Right kidney (tissue), 1 donor: ENCODE results near the gene ZNF70.
A peak's percentile ranks its signal among the peaks of the same experiment; 100 is the strongest.

ENCODE experiments used
- DNase-seq: peaks from one replicate; pipeline ENCODE4 v3.0.0-alpha.2; 2016

ZNF70 gene

GRCh38 chr22:23780146-23780748 lies 29.3 kb upstream of the ZNF70 start:
- DNase-seq = no peak

DNA sequence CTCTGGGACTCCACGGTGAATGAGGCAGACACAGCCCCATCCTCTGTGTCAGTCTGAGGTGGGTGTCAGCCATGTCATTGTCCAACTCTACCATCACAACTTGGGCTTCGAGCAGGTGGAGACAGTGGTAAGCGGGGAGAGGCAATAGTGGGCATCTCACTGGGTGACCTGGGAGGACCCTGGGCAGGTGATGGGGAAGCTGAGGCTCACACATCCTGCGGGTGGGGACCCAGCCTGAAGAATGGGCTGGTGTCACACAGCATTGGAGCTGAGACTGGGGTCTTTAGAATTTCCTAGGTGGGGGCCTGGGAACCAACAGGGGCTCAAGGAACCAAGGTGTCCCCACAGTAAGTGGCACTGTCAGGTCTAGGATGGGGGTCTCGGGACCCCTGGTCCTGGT lies 28.8 kb upstream of the ZNF70 start:
- DNase-seq = no peak

DNA sequence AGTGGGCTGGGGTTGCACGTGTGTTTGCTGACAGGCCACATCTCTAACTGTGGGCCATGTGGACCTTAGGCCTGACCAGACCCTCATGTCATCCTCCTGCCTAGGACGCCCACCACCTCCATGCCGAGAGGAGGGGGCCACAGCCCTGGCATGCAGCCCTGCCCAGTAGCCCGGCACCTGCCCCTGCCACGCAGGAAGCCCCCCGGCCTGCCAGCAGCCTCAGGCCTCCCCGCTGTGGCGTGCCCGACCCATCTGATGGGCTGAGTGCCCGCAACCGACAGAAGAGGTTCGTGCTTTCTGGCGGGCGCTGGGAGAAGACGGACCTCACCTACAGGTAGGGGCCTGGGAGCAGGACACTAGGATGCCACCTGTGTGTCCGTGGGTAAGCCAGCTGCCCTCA lies 28.2 kb upstream of the ZNF70 start:
- DNase-seq = no peak

- no peak for DNase-seq
These were observed 27.6 kb upstream of the ZNF70 start for GRCh38 chr22:23778577-23778900.

- no peak for DNase-seq
These were observed 27.1 kb upstream of the ZNF70 start for GRCh38 chr22:23777776-23778576.

DNA sequence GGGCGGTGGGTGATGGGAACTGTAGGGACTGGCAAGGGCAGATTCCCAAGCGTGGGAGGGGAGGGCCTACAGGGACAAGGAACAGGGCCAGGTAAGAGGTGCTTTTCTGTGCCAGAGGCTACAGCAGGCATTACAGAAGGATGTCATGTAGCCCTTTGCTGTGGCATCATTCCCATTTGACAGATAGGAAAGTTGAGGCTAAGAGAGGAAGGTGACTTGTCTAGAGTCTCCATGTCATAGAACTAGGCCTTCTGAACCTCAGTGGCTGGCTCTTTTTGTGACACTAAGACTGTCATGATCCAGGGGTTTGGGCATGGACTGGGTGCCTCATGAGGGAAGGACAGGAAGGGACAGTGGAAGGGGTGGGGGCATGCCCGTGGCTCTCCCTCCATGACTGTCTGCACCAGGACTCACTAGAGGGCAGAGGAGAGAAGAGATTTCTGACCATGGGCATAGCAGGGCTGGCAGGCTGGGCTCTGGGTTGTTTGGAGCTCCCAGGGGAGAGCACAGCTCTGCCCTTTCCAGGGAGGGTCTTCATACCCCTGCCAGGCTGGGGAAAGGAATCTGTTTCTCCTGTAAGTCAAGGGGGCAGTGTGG lies 25.0 kb upstream of the ZNF70 start:
- DNase-seq = no peak

- DNase-seq = no peak
These were observed 24.1 kb upstream of the ZNF70 start for GRCh38 chr22:23774922-23775436.

- DNase-seq = no peak
These were observed 23.4 kb upstream of the ZNF70 start for GRCh38 chr22:23774114-23774921.

- no peak for DNase-seq
These were observed 22.7 kb upstream of the ZNF70 start for GRCh38 chr22:23773483-23774113.

DNA sequence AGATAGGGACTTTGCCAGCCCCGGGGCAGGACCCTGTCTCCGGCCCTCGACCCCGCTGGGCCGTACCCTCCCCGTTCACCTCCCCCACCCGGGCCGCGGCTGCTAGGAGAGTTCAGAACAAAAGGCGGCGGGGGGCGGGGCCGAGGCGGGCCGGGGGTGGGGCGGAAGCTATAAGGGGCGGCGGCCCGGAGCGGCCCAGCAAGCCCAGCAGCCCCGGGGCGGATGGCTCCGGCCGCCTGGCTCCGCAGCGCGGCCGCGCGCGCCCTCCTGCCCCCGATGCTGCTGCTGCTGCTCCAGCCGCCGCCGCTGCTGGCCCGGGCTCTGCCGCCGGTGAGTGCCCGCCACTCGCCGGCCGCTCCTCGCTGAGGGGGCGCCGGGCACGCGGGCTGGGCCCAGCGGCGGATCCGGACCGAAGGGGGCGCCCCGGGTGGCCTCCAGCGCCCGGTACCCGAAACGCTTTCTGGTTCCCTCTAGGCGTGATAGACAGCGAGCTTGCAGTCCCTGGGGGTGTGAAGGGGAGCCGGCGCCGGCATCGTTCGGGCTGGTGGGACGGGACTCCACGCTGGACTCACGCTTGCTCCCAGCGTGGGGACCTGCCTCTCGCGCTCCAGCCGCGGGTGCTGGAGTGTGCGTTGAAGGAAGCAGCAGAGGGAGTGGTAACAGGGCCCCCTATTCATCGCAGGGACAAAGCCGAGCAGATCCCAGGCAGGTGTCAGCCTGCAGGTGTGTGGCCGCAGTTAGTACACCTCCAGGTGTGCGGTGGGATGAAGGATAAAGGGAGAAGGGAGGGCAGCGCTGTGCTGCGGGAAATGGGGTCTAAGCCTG lies 21.9 kb upstream of the ZNF70 start, which contains the start of gene MMP11:
Gene MMP11 (plus strand): TSS at position 201 of the 825 bp plus-strand sequence. CDS start 22 bp downstream, at position 223.
- peak; percentile 72 for DNase-seq

DNA sequence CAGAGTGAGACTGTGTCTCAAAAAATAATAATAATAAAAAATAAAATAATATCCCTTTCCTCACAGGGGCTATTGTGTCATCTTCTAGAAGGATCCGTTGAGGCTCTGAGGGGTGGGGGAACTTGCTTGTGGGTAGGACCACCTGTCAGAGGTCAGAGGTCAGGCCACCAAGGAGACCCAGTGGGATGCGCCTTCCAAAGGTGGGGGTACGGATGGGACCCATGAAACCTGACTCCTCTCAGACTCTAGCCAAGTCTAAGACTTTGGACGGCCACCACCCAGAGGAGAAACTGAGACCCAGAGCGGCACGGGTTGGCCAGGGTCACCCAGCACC lies 21.4 kb upstream of the ZNF70 start:
- no peak for DNase-seq

GRCh38 chr22:23769321-23769965 lies 18.5 kb upstream of the ZNF70 start:
- DNase-seq = no peak

GRCh38 chr22:23767673-23768548 lies 17.0 kb upstream of the ZNF70 start, which contains the start of gene CHCHD10:
Gene CHCHD10 (minus strand): TSS chr22:23767972. CDS start chr22:23767874, 98 bp downstream.
- DNase-seq = peak; percentile 97

DNA sequence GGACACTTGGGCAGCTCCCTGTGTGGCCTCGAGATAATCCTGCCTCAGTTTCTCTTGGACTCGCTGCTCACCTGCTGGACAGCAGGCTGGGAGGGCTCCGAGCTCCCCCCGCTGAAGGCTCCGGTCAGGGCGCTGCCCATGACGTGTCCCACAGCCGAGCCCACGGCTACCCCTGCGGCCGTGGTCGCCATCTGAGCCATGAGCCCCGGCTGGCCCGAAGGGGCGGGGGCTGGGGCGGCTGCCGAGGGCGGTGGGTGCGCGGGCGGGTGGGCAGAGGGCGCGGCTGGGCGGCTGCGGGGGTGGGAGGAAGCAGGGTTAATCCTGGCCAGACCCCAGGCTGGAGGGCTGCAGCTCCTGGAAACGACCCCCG lies 16.4 kb upstream of the ZNF70 start:
- DNase-seq = peak; percentile 49

DNA sequence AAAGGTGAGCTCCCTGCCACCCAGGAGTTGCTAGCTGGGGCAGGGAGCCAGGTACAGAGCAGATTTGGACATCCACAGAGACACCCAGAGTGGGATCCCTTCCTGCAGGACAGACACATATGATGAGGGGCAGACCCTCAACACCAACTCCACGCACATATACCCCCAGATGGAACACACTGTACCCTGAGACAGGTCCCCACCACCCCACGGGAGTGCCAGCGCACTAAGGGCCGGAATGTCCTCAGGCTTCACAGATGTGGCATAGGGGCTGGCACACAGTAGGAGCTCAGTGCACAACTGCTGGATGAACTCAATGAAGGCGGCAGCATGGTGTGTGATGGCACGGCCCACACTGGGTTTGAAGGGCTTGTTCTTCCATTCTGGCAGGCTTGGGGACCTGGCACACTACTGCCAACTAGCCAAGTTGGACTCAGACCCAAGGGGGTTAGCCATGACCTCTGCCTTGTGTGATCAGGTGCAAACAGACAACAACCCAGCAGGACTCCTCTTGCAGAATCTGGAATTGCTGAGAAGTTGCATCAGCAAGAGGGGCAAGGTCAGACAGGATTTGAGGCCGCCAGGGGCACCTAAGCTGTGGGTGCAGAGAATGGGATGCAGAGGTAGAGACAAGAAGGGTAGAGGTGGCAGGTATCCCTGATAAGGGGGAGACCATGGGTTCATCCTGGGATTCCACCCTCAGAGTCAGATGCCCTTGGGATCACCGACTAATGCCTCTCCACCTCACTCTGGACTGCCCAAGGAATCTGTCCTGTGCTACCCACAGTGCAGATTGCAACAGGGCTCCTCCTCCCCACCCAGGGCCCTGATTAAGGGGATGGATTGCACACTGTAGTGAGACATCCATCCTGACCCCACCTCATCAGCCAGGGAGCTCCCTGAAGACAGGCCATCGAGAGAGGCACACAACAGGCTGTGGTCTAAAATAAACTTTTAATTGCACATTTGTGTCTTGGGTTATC lies 14.3 kb upstream of the ZNF70 start:
- DNase-seq = no peak

DNA sequence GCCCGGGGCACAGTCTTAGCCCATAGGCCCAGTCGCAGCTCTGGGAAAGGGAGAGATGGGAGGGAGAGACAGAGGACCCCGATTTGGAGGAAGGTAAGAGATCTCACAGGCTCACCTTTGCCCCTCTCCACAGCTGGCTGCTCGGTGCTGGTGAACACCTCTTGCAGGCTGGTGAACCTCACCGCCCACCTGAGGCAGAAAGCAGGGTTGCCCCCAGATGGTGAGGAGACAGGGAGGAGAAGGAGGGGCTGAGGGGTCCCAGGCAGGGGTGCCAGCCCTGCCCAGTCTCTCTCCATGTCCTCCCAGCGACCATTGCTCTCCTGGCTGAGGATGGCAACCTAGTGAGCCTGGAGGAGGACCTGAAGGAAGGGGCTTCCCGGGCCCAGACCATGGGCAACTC lies 13.0 kb upstream of the ZNF70 start:
- no peak for DNase-seq

DNA sequence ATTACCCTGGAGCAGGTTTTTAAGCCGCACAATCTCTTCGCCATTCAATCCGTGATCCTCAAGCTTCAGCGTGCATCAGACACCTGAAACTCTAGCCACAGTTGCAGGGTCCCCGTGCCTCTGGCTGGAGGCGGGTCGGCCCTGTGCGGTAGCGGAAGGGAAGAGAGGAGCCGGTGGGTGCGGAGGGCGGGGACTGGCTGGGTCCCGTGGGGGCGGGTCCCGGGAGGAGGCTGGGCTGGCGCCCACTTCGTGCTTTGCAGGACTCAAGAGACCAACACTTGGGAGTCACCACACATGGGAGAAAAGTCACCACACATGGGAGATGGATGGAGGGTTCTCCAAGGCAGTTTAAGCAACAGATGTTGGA lies 12.7 kb upstream of the ZNF70 start:
- DNase-seq = peak; percentile 55

- peak; percentile 51 for DNase-seq
These were observed 12.1 kb upstream of the ZNF70 start, which contains the start of gene C22orf15 for GRCh38 chr22:23762842-23763578. Gene C22orf15 (plus strand): TSS chr22:23762990. CDS start chr22:23763307, 317 bp downstream.
